ENCODE data around the gene TMEM253.
A peak's percentile ranks its signal among the peaks of the same experiment; 100 is the strongest.

The TMEM253 gene

DNA sequence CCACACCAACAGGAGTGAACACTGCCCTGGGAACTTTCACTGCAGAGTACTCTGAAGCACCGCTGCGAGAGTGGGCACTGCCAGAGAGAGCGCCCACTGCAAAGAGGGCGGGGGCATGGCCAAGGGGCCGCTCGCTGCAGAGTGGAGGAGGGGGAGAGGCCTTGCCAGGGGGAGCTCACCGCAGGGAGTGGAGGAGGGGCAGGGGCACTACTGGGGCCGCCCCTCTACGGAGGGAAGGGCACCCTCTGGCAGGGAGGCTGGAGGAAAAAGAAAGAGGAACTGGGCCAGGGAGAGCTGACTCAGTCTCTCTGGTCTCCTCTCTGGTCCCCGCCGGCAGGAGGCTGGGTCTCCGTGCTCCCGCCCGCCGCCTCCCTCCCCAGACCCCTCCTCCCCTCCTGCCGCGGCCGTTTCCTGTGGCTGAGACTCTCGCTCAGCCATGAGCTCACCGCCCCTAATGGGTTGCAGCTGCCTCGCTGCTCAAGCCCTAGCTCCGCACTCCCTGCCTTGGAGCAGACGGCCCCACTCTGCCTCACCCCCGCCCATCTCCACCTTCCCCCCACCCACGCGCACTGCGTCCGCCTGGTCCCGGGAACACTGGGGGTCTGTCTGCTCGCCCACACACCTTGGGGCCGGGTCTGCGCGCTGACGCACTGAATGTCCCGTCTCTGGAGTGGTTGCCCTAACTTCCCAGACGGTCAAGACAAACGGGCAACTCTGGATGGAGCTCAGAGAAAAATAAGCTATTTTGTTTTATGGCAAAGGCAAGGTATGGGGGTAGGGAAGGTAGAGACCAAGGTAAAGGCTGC lies 29.4 kb upstream of the TMEM253 start:
- DNase-seq = peak; percentile 18 to 37

GRCh38 chr14:21072031-21072473 lies 28.8 kb upstream of the TMEM253 start:
- no peak for DNase-seq

DNA sequence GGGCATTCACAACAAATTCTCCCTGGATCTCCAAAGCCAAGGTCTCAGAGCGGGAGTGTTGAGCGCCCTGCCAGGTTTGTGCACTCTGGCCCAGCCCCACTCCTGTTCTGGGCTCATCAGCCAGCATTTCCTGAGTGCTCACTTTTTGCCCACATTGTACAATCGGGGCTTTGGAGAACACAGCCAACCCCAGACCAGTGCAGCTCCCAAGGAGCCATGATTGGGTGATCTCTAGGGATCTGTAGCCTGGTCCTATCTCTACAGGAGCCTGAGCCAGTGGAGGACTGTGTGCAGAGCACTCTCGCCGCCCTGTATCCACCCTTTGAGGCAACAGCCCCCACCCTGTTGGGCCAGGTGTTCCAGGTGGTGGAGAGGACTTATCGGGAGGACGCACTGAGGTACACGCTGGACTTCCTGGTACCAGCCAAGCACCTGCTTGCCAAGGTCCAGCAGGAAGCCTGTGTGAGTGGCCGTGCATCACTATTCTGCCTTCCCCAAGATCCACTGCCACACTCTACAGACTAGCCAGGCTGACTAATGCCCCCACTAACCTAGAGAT lies 28.0 kb upstream of the TMEM253 start:
- DNase-seq = no peak

GRCh38 chr14:21073921-21074320 lies 26.9 kb upstream of the TMEM253 start:
- DNase-seq = no peak

- DNase-seq = no peak
Observed at GRCh38 chr14:21074398-21075272, 26.2 kb upstream of the TMEM253 start.

- no peak for DNase-seq
Observed at GRCh38 chr14:21075719-21076437, 25.0 kb upstream of the TMEM253 start.

DNA sequence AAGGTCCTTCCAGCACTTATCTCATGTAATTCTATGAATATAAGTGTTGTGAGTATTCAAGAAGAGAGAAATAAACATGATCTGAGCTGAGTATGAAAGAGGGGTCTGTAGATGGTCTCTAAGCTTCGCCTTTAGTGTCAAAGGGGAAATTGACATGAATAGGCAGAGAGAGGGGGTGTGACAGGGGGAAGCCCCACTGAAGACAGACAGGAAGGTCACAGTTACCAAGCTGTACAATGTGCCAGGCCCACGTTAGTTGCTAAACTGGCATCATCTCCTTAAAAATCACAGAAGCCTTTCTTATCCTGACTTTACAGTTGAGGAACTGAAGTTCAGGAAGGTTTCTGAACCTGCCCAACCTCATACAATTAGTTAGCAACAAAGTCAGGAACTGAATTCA lies 23.2 kb upstream of the TMEM253 start:
- no peak for DNase-seq

DNA sequence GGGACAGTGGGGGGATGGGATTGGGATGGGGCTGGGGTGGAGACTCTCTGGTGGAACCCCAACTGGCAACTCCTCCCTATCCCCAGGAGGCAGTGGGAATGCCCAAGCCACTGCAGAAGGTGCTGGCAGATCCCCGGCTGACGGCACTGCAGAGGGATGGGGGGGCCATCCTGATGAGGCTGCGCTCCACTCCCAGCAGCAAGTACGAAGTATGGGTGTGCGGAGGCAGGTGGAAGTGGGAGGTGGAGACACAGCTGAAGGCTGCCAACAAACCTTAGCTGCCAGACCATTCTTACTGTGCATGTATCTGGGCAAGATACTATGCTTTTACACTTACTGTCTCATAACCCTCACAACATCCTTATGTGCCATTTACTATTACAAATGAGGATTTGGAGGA lies 22.6 kb upstream of the TMEM253 start:
- DNase-seq = no peak

DNA sequence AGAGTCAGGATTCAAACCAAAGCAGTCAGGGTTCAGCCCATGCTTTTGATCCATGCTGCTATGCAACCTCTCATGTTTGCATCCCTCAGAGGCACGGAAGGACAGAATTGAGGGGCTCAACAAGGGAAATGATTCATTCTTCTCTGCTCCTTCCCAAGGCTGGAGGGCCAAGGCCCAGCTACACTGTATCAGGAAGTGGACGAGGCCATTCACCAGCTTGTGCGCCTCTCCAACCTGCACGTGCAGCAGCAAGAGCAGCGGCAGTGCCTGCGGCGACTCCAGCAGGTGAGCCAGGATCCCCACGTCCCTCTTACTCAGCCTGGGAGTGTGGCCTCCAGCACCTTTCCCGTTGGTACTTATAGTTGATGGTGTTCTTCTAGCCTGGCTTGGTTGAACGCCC lies 22.1 kb upstream of the TMEM253 start:
- DNase-seq = no peak

GRCh38 chr14:21081521-21082142 lies 19.2 kb upstream of the TMEM253 start:
- no peak for DNase-seq

- no peak for DNase-seq
Observed at GRCh38 chr14:21083565-21084325, 17.1 kb upstream of the TMEM253 start.

- DNase-seq = no peak
Observed at GRCh38 chr14:21084396-21084795, 16.5 kb upstream of the TMEM253 start.

DNA sequence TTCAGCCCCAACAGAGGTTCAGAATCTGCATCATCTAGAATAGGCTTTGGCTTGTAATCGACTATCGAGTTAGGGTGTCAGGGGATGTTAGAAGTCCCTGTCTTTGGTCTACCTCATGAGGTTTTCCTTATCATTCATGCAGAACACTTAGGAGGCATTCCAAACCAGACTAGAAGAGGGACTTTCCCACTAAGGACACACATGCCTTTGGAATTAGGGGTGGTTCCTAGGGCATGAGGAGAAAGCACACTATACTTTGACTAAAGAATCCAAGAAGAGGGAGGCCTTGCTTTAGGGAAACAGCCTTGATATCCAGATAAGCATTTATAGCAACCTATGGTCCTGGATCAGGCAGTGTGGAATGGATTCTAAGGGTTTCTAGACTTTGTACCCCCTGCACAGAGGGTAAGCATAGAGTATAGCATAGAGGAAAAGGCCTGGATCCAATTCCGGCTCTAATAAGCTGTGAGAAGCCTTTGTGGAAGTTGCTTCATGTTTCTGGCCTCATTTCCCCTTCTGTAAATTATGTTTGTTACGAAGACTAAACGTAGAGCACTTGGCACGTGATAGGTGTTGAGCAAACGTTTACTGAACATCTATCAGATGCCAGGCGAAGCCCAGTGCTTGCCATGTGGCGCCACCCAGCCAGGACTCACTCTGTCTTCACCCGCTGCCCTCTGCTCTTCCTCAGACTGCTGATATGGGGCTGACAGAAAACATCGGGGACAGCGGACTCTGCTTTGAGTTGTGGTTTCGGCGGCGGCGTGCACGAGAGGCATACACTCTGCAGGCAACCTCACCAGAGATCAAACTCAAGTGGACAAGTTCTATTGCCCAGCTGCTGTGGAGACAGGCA lies 15.6 kb upstream of the TMEM253 start:
- DNase-seq = no peak

GRCh38 chr14:21086908-21087293 lies 14.0 kb upstream of the TMEM253 start:
- no peak for DNase-seq

DNA sequence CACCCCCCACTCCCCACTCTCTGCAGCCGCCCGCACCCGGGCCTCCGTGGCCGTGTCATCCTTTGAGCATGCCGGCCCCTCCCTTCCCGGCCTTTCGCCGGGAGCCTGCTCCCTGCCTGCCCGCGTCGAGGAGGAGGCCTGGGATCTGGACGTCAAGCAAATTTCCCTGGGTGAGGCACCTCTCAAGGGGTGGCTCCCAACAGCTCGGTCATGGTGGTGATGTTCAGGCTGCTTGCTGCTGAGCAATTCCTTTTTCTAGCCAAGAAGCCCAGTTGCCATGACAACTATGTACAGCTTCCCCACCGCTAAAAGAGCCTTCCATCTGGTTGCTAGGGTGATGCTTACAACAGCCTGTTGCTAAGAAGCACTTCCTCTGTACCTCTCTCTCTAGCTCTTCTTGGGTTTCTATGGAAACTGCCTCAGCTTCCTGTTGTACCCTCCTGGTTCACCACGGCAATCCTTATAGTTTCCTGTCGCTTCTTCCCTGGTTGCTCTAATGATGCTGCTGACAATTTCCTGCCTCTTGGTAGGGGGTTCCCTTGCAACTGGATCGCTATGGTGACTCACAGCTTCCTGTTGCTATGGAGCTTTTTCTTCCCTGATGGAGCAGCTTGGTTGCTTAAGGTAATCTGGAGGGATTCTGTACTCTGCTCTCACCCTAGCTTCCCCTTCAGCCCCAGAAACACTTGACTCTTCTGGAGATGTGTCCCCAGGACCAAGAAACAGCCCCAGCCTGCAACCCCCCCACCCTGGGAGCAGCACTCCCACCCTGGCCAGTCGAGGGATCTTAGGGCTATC lies 13.4 kb upstream of the TMEM253 start:
- DNase-seq = peak in 1 of 2 experiments; percentile 53

- no peak for DNase-seq
Observed at GRCh38 chr14:21088687-21089086, 12.2 kb upstream of the TMEM253 start.

GRCh38 chr14:21089271-21089670 lies 11.6 kb upstream of the TMEM253 start:
- DNase-seq = no peak

DNA sequence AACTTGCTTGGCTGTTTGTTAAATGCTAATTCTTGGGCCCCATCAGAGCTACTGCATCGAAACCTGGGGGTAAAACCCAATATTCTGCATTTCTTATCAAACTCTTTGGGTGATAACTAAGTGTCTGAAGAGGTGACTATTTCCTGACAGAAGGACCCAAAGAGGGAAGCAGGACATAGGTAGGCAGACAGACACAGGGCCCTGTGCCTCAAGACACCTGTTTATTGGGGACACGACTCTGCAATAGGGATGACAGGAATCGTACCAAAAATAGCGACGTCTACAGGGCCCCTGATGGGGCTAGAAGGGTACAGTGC lies 11.0 kb upstream of the TMEM253 start:
- no peak for DNase-seq

DNA sequence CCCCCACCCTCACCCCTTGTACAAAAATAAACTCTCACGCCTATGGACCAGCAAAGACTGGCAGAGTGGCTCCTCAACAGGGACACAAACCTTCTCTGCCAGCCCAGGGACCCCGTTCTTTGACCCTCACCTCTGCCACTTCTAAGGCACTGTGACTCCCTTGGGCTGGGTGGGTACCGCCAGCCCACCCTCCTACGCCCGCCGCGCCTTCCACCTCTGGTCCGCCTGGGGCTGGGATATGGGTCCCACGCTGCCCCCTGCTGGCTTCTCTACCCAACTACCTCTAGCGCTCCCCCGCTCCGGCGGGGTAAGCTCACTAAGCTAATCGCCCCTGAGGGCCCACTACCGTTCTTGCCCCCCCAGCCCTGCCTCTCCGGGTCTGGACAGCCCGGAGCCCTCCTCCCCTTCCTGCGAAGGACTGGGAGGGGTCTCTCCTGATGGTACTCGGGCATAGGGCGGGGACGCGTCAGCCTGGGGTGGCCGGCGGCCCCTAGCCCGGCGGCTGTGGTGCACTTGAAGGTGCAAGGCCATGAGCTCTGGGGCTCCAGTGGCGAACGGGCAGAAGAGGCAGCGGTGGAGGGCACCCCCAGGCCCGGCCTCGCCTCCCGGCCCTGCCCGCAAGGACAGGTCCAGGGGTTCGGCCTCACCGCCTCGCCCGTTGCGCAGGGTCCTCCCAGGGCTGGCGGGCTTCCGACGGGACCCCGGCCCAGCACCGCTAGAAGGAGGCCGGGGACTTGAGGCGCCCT lies 10.5 kb upstream of the TMEM253 start:
- DNase-seq = no peak
